CD4-positive, CD25-positive, alpha-beta regulatory T cell (primary cell): ENCODE data around the gene WDR76. TPM values are rescaled to one million over a fixed set of nuclear protein-coding genes. Genes with fewer than 3 reads are reported as not detected.
A peak's percentile ranks its signal among the peaks of the same experiment; 100 is the strongest.

Experiments
- ATAC-seq, 2 donors: fragments of 150-1000 bp; cut with Tn5 transposase; one replicate each; pipeline ENCODE4 v1.10.0; 2021; ENCODE audit warnings: low read depth in 2 of 2, moderate number of reproducible peaks in 2 of 2, moderate library complexity in 1 of 2
- DNase-seq, 3 donors: peaks; one replicate each; pipeline versions ENCODE4 v3.0.0 to v3.0.0-alpha.2; 2012 to 2022; ENCODE audit warnings: mixed read lengths in 1 of 3
- H3K27ac ChIP-seq: one replicate; pipeline ENCODE4 v1.7.0; 2013; ENCODE audit warnings: mild to moderate bottlenecking, low read length; ENCODE audit not compliant: insufficient read depth, poor library complexity, severe bottlenecking
- H3K27me3 ChIP-seq: one replicate; pipeline ENCODE4 v1.7.0; 2013; ENCODE audit warnings: low read length; ENCODE audit not compliant: control insufficient read depth, insufficient read depth
- H3K36me3 ChIP-seq: one replicate; pipeline ENCODE4 v1.7.0; 2013; ENCODE audit warnings: mild to moderate bottlenecking, low read length, moderate library complexity; ENCODE audit not compliant: control insufficient read depth, insufficient read depth
- H3K4me1 ChIP-seq: 2 replicates; pipeline ENCODE4 v1.7.0; 2013; ENCODE audit warnings: mild to moderate bottlenecking, low read length; ENCODE audit not compliant: insufficient read depth, control insufficient read depth, poor library complexity, severe bottlenecking
- H3K4me3 ChIP-seq: one replicate; pipeline ENCODE4 v1.7.0; 2013; ENCODE audit warnings: low read depth, mild to moderate bottlenecking, low read length, moderate library complexity
- H3K9me3 ChIP-seq, 2 experiments: 1 replicate in 1 of 2; 2 replicates in 1 of 2; pipeline ENCODE4 v1.7.0; 2013; ENCODE audit warnings: low read length in 2 of 2, mild to moderate bottlenecking in 1 of 2, moderate library complexity in 1 of 2; ENCODE audit not compliant: control insufficient read depth in 2 of 2
- H3K27ac Mint-ChIP-seq, 3 donors: one replicate each; pipeline ENCODE4 v1.8.0; 2020 to 2022; ENCODE audit warnings: mild to moderate bottlenecking in 3 of 3, mixed read lengths in 3 of 3, moderate library complexity in 2 of 3
- H3K27me3 Mint-ChIP-seq: one replicate; pipeline ENCODE4 v1.8.0; 2022; ENCODE audit warnings: mild to moderate bottlenecking, mixed read lengths
- H3K36me3 Mint-ChIP-seq: one replicate; pipeline ENCODE4 v1.8.0; 2020; ENCODE audit warnings: mixed read lengths
- H3K4me1 Mint-ChIP-seq, 4 donors: one replicate each; pipeline ENCODE4 v1.8.0; 2020 to 2022; ENCODE audit warnings: mixed read lengths in 4 of 4, mild to moderate bottlenecking in 1 of 4
- H3K4me3 Mint-ChIP-seq, 4 donors: one replicate each; pipeline ENCODE4 v1.8.0; 2020 to 2022; ENCODE audit warnings: mild to moderate bottlenecking in 4 of 4, mixed read lengths in 4 of 4, moderate library complexity in 3 of 4
- H3K9me3 Mint-ChIP-seq, 7 donors: one replicate each; pipeline ENCODE4 v1.8.0; 2020 to 2022; ENCODE audit warnings: mixed read lengths in 7 of 7, mild to moderate bottlenecking in 3 of 7, moderate library complexity in 2 of 7
- polyA plus RNA-seq, 4 donors: library from polyadenylated mRNA; unstranded; fragments of 300-500 nt; fragmentation: Illumina TruSeq; gene quantifications; one replicate each; pipeline ENCODE4 v1.2.3, GENCODE V29; 2021
- total RNA-seq: library from RNA; stranded (reverse); gene quantifications from one replicate; pipeline ENCODE4 v1.2.3, GENCODE V29; 2022

WDR76 gene
- total and polyA plus RNA-seq, 5 donors from 2014 or later = 12.1 to 14.1 (median 12.4) TPM

GRCh38 chr15:43895586-43895985 lies 68.8 kb downstream of the WDR76 start:
- Histone ChIP-seq H3K36me3 (no peaks in the 10 kb centered on the region), H3K4me1 (no peaks in the 10 kb centered on the region), H3K9me3 (no peaks in the 10 kb centered on the region), H3K27me3 (no peaks in the 10 kb centered on the region), H3K4me3 (no peak overlapping the region), H3K27ac (no peak overlapping the region)
- ATAC-seq (no peak), DNase-seq (no peak)
- Mint-ChIP-seq H3K4me1 (peaks cover 0 to 2% (median 0%) of the 10 kb centered on the region in 4 donors), H3K9me3 (no peaks in the 10 kb centered on the region), H3K4me3 (no peak overlapping the region), H3K36me3 (no peaks in the 10 kb centered on the region), H3K27me3 (no peaks in the 10 kb centered on the region), H3K27ac (no peak overlapping the region)

- no peak overlapping the region for H3K27ac ChIP-seq
- Mint-ChIP-seq H3K36me3 (no peaks in the 10 kb centered on the region), H3K4me1 (peaks cover 0 to 2% (median 0%) of the 10 kb centered on the region in 4 donors), H3K4me3 (no peak overlapping the region), H3K27me3 (no peaks in the 10 kb centered on the region), H3K27ac (peak overlapping the region in 1 of 3 donors; percentile 62), H3K9me3 (no peaks in the 10 kb centered on the region)
- H3K36me3 ChIP-seq = no peaks in the 10 kb centered on the region
- DNase-seq (no peak), ATAC-seq (no peak)
- H3K4me3 ChIP-seq = no peak overlapping the region
- no peaks in the 10 kb centered on the region for H3K27me3 ChIP-seq
- H3K9me3 ChIP-seq = no peaks in the 10 kb centered on the region
- H3K4me1 ChIP-seq = no peaks in the 10 kb centered on the region
Observed at GRCh38 chr15:43896543-43896942, 69.7 kb downstream of the WDR76 start.

DNA sequence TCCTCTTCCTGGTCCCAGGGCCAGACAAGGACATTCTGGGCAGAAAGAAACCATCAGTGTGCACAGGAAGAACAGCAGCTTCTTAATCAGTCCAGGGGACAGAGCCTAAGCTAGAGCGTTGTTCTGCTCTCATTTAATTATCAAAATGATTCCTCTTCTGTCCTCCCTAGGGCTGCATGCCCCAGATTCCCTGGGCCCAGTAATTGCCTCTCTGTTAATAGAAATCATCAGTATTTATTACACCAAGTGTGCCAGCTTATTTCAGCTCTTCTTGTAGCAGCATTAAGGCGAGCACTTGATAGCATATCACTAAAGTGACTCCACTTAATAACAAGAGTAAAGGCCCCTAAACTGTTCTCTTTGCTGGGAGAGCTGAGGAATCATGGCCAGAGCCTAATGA lies 72.1 kb downstream of the WDR76 start:
- Histone ChIP-seq H3K27ac (no peak overlapping the region), H3K4me3 (no peak overlapping the region), H3K9me3 (no peaks in the 10 kb centered on the region), H3K27me3 (no peaks in the 10 kb centered on the region), H3K4me1 (peaks cover 2% of the 10 kb centered on the region), H3K36me3 (no peaks in the 10 kb centered on the region)
- DNase-seq (no peak), ATAC-seq (no peak)
- no peaks in the 10 kb centered on the region for H3K9me3 Mint-ChIP-seq
- no peak overlapping the region for H3K27ac Mint-ChIP-seq
- no peaks in the 10 kb centered on the region for H3K36me3 Mint-ChIP-seq
- H3K4me1 Mint-ChIP-seq = peaks cover 0 to 4% (median 2%) of the 10 kb centered on the region in 4 donors
- no peaks in the 10 kb centered on the region for H3K27me3 Mint-ChIP-seq
- H3K4me3 Mint-ChIP-seq = no peak overlapping the region

GRCh38 chr15:43899928-43900327 lies 73.1 kb downstream of the WDR76 start:
- Mint-ChIP-seq H3K27me3 (no peaks in the 10 kb centered on the region), H3K4me3 (no peak overlapping the region), H3K9me3 (no peaks in the 10 kb centered on the region), H3K4me1 (peaks cover 0 to 6% (median 5%) of the 10 kb centered on the region in 4 donors), H3K27ac (peak overlapping the region in 1 of 3 donors; percentile 20), H3K36me3 (no peaks in the 10 kb centered on the region)
- peaks cover 4% of the 10 kb centered on the region for H3K4me1 ChIP-seq
- no peak overlapping the region for H3K27ac ChIP-seq
- no peaks in the 10 kb centered on the region for H3K36me3 ChIP-seq
- no peaks in the 10 kb centered on the region for H3K9me3 ChIP-seq
- no peak for DNase-seq
- no peak overlapping the region for H3K4me3 ChIP-seq
- ATAC-seq = no peak
- no peaks in the 10 kb centered on the region for H3K27me3 ChIP-seq

DNA sequence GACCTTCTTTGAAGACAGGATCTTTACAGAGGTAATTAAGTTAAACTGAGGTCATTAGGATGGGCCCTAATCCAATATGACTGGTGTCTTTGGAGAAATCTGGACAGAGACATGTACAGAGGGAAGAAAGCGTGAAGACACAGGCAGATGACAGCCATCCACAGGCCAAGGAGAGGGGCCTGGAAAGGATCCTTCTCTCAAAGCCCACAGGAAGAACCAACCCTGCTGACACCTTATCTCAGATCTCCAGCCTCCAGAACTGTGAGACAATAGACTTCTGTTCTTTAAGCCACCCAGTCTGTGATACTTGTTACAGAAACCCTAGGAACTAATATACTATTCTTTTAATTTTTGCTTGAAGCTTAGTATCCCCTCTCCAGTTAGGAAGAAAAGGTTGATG lies 74.2 kb downstream of the WDR76 start:
- DNase-seq (no peak), ATAC-seq (no peak)
- Mint-ChIP-seq H3K4me3 (no peak overlapping the region), H3K9me3 (no peaks in the 10 kb centered on the region), H3K27ac (peak overlapping the region in 1 of 3 donors; percentile 20), H3K36me3 (no peaks in the 10 kb centered on the region), H3K27me3 (no peaks in the 10 kb centered on the region), H3K4me1 (peaks cover 0 to 6% (median 5%) of the 10 kb centered on the region in 4 donors)
- Histone ChIP-seq H3K9me3 (no peaks in the 10 kb centered on the region), H3K4me3 (no peak overlapping the region), H3K27ac (no peak overlapping the region), H3K4me1 (peaks cover 4% of the 10 kb centered on the region), H3K36me3 (no peaks in the 10 kb centered on the region), H3K27me3 (no peaks in the 10 kb centered on the region)

GRCh38 chr15:43901495-43901894 lies 74.7 kb downstream of the WDR76 start:
- peak overlapping the region in 1 of 3 donors; percentile 56 for H3K27ac Mint-ChIP-seq
- no peaks in the 10 kb centered on the region for H3K9me3 Mint-ChIP-seq
- Histone ChIP-seq H3K9me3 (no peaks in the 10 kb centered on the region), H3K27me3 (no peaks in the 10 kb centered on the region), H3K27ac (no peak overlapping the region), H3K4me3 (no peak overlapping the region), H3K4me1 (peaks cover 4% of the 10 kb centered on the region), H3K36me3 (no peaks in the 10 kb centered on the region)
- ATAC-seq (no peak), DNase-seq (no peak)
- no peak overlapping the region for H3K4me3 Mint-ChIP-seq
- H3K27me3 Mint-ChIP-seq = no peaks in the 10 kb centered on the region
- no peaks in the 10 kb centered on the region for H3K36me3 Mint-ChIP-seq
- H3K4me1 Mint-ChIP-seq = peaks cover 0 to 6% (median 5%) of the 10 kb centered on the region in 4 donors

- DNase-seq (peak; percentile 23 to 56 (median 47)), ATAC-seq (no peak)
- peaks cover 0 to 6% (median 4%) of the 10 kb centered on the region in 4 donors for H3K4me1 Mint-ChIP-seq
- no peaks in the 10 kb centered on the region for H3K27me3 Mint-ChIP-seq
- Histone ChIP-seq H3K36me3 (no peaks in the 10 kb centered on the region), H3K4me3 (no peak overlapping the region), H3K27me3 (no peaks in the 10 kb centered on the region), H3K27ac (no peak overlapping the region), H3K4me1 (peaks cover 4% of the 10 kb centered on the region), H3K9me3 (no peaks in the 10 kb centered on the region)
- H3K4me3 Mint-ChIP-seq = peak overlapping the region in 1 of 4 donors; percentile 5
- no peaks in the 10 kb centered on the region for H3K36me3 Mint-ChIP-seq
- no peaks in the 10 kb centered on the region for H3K9me3 Mint-ChIP-seq
- peak overlapping the region in 1 of 3 donors; percentile 7 for H3K27ac Mint-ChIP-seq
Observed at GRCh38 chr15:43903864-43904290, 77.1 kb downstream of the WDR76 start.

- Mint-ChIP-seq H3K4me3 (no peak overlapping the region), H3K27me3 (no peaks in the 10 kb centered on the region), H3K36me3 (no peaks in the 10 kb centered on the region), H3K4me1 (peaks cover 0 to 6% (median 4%) of the 10 kb centered on the region in 4 donors), H3K9me3 (no peaks in the 10 kb centered on the region), H3K27ac (no peak overlapping the region)
- Histone ChIP-seq H3K9me3 (no peaks in the 10 kb centered on the region), H3K27ac (no peak overlapping the region), H3K4me3 (no peak overlapping the region), H3K27me3 (no peaks in the 10 kb centered on the region), H3K36me3 (no peaks in the 10 kb centered on the region), H3K4me1 (peaks cover 4% of the 10 kb centered on the region)
- DNase-seq (no peak), ATAC-seq (no peak)
Observed at GRCh38 chr15:43905755-43906154, 79.0 kb downstream of the WDR76 start.
